ENCODE data around the gene COX7A1.

GRCh38 chr19:36140304-36141038 lies 11.8 kb downstream of the COX7A1 start:
- TF ChIP-seq, protein P1, sequence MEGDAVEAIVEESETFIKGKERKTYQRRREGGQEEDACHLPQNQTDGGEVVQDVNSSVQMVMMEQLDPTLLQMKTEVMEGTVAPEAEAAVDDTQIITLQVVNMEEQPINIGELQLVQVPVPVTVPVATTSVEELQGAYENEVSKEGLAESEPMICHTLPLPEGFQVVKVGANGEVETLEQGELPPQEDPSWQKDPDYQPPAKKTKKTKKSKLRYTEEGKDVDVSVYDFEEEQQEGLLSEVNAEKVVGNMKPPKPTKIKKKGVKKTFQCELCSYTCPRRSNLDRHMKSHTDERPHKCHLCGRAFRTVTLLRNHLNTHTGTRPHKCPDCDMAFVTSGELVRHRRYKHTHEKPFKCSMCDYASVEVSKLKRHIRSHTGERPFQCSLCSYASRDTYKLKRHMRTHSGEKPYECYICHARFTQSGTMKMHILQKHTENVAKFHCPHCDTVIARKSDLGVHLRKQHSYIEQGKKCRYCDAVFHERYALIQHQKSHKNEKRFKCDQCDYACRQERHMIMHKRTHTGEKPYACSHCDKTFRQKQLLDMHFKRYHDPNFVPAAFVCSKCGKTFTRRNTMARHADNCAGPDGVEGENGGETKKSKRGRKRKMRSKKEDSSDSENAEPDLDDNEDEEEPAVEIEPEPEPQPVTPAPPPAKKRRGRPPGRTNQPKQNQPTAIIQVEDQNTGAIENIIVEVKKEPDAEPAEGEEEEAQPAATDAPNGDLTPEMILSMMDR (IDR thresholded peaks at IDR 0.05; ENCODE audit: poor library complexity, severe bottlenecking), result no peak
- TF ChIP-seq EZH2 (IDR thresholded peaks at IDR 0.05; ENCODE audit: borderline replicate concordance, insufficient read depth, low read length, poor library complexity, severe bottlenecking) (no peak), POLR2AphosphoS5 (IDR thresholded peaks at IDR 0.05) (no peak), MXI1 (conservative IDR thresholded peaks at IDR 0.05; ENCODE audit: poor library complexity, severe bottlenecking) (no peak), SMC3 (conservative IDR thresholded peaks at IDR 0.05; ENCODE audit: poor library complexity) (no peak), RAD21 (conservative IDR thresholded peaks at IDR 0.05) (no peak), REST (IDR thresholded peaks at IDR 0.05; ENCODE audit: borderline replicate concordance) (no peak)
